Superior temporal gyrus (tissue), 1 donor: Measurements from ENCODE around the gene SERTAD4.

Experiments
- DNase-seq: peaks from one replicate; pipeline ENCODE4 v3.0.0-alpha.2; 2016; ENCODE audit errors: extremely low spot score

Gene SERTAD4

DNA sequence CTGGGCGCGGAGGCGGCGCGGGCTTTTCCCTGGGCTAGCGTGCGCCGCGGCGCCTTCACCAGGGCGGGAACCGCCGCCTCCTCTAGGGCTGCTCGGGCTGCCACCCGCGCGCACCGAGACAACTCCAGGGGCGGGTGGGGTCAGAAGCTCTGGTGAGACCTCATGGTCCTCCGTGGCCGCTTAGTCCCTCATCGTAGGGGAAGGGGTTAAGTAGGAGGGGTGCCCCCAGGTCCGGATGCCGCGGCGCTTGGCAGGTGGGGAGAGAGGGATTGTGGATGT lies 559 bp downstream of the SERTAD4 start:
- DNase-seq: no peak

DNA sequence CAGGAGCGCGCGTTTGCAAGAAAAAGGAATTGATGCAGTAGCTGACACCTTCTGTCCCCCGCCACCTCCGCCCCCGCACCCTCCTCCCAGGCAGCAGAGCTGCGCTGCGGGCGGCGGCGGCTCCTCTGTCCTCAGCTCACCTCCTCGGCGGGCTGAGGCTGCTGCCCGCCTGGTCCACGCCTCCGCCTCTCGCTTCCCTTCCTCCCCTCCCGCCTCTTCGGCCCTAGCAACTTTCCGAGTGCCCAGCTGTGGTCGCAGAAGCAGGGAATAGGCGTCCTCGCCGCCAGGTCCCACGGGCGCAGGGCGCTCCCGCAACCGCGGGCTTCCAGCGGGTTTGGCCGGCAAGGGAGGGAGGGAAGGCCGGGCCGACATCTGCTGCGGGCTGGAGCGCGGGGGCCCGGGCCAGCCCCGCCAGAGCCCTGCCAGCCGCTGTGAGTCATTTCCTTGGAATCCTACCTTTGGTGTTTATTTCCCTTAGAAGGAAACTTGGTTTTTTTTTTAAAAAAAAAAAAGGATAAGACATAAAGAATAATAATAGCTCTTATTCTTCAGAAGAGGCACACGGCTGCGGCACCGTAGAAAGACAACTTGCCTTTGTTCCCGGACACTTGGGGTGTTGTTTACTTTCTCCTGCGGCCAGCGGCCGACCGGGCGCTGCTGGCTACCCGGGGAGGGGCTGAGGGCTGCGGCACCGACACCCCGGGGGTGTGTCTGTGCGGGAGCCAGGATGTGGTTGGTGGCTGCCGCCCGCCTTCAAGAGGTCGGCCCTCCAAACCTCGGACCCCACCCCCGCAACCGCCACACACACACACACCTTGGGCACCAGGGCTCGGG lies 1.1 kb downstream of the SERTAD4 start:
- DNase-seq: peak; percentile 78

DNA sequence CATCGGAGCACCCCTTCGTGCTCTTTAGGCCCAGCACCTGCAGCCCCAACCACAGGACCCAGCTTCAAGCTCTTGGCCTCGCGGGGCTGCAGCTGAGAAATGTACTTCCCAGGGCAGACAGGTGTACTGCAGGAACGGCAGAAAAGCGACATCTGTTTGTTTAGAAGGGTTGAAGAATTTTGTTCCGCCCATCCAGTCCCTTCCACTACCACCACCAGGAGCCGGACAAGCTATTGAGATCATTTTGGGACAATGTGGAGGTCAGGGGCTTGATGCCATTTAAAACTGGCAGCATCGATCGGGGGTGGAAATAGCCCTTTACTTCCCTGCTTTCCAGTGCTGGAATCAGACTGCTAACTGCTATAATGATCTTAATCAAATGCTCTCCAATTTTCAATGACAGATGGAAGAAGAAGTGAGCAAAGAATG lies 1.7 kb downstream of the SERTAD4 start:
- peak; percentile 61 for DNase-seq

DNA sequence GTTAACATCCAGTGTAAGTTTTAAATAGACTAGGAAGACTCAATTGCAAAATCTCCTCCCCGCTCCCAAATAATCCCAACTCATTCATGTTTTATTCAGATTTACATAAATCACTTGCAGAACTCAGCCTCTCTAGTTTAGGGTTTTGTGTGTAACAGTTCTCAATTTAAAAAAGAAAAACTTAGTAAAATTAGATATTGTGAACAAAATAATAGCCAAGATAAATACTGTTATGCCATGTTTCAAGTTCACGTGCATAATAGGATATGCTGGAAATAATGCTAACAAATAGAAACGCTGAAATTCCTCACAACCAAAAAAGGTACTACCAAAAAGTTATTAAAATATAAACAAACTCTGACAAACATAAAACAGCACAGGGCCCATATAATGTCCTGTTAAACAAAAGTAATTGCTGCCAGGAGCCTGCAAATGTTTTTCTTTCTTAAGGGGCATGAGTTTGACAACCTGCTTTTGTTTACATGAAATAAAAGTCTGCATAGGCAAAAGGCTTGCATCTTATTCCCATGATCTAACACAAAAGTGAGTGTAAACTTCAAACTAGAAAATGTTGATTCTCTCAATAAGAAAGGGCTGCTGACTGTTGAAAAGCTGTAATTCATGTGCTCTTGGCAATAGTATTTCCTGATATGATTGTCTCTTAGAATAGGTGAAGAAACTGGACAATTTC lies 2.9 kb downstream of the SERTAD4 start:
- no peak for DNase-seq

DNA sequence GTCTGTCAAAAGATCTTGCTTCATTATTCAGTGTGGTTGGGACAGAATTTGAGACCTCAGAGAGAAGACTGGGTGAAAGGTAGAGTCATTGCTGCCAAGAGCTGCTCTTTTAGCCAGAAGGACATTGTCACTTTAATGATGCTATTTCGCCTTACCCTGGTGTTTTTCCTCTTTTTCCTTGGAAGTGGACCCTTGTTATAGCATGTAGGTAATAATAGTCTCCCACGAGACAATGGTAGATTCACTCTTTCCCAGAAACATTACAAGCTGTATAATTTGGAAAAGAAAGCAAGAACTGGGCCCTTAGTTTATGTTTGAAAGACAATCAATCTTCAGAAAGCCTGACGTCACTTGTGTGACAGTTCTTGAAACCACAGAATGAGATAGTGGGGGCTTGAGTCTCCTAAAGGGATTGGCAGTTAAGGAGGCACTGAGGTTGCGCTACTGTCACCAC lies 3.8 kb downstream of the SERTAD4 start:
- peak; percentile 60 for DNase-seq

DNA sequence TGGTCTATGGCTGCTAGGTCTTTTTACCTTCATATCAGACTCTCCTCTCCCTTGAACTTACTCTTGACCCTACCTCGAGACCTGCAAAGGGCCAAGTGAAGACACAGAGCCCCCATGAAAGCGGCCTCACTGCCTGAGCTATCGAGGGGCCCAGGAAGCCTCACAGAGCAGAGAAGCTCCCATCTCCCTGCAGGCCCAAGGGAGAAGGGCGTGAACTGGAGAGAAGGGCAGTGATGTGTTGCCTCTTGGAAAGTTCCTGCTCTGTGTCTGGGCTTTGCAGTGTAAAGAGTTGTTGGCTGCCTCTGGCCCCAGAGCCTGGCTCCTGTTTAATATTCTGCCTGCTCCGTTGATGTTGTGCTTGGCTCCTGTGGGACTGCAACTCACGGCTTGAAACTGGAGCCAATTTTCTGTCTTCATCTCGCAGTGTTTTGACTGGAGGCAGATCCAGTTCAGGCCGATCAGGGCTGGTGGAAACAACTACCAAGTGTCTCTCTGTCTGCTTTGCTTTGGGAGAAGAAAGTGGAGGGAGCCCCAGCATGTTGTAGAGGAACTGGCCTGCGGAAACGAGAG lies 4.3 kb downstream of the SERTAD4 start:
- peak; percentile 76 for DNase-seq

DNA sequence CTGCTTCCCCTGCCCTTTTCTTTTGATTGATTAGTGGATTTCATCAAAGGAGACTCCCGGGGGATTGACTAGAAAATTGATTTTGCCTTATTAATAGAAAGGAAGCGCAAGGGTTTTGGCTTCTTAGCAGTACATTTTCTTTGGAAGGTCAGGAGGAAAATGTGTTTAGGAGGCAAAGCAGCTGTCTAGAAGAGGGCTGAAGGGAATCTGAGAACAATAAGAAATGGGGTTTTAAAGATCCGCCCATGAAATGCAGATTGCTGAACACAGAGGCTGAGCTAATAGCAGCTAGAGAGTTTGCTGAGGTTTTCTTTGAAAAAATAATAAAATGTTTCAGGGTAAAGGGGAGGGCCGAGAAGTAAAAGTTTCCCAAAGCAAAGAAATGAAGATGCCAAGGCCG lies 4.9 kb downstream of the SERTAD4 start:
- DNase-seq: peak; percentile 42

DNA sequence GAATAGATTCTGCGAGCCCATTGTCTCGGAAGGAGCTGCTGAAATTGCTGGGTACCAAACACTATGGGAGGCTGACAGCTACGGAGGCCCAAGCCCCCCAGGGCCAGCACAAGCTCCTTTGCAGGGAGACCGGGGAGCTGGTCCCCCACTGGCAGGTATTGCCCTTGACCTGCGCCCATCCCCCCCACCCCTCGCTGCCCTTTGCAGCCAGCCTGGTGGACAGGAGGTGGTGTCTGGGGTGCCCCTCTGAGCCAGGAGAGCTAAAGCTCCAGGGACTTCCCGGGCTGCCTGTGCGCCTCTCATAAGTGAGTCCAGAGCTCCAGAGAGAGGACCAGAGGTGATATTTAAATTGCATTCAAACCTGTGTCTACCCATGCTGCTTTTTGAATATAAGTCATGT lies 5.4 kb downstream of the SERTAD4 start:
- DNase-seq: no peak

DNA sequence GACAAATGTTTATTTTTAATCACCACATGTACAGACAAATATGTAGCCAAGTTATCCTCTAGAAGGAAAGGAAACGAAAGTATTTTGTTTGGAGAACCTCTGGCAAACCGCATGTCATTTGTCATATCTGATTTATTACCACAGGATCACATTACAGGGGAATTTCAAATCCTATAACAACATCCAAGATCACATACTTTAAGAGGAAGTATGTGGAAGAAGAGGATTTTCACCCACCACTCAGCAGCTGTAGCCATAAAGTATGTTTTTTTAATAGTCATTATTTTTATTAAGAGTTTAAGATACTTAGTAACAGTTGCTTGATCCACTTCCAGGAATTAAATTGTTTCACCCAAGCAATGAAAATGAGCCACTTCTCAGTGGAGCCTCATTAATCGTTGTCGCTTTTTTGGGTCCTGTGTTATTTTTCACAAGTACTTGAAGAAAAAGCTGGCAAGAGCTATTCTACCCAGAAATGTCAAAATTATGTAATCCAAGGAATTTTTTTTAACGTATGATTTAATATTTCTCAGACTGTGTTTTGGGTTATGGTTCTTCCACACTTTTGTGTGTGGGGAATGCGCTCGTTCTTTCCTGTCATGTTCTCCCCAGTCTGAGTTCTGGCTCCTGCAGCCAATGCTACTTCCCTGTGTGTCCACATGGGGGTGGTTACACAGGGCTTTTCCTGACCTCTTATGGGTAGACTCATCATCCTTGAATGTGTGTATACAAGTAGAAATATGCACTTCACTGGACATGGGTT lies 6.9 kb downstream of the SERTAD4 start:
- peak; percentile 81 for DNase-seq

DNA sequence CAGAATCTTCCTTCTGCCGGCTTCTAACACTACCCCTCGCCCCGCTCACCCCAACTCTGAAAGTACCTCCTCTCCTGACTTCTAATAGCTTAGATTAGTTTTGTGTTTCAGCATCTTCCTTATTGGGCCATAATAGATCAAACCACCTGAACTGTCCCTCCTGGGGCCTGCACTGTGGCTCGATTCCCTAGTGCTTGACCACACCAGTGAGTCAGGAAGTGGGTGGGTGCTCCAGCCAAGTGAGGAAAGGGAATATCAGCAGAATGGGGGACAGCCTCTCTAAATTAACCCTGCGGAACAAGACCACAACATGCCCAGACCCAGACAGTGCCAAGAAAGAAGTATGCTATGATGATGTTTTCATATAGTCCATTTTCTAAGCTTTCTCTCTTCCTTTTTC lies 8.5 kb downstream of the SERTAD4 start:
- DNase-seq: no peak

DNA sequence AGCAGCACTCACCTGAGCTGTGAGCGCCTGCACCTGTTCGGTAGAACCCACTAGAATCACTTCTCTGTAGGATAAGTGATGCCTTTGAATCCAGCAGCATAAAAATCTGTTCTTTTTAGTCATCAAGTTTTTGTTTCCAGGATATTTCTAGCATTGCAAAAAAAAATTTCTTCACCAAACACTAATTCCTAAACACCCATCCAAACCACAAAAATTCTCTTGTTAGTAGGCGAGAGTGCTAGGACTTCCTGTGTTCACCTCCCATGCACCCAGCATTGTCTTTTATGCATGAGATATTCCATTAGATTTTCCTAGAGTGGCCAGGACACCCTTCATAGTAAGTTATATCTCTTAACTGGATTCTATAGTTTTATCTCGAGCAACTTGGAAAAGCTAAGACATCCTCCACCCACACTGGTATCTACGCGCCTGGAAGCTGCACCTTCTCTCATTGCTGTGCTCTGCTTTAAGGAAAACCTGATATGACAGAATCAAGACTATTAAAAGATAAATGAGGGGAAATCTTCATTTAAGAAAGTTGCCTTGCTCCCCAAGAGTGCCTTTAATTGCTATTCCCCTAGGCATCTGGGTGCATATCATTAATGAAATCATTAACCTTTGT lies 12.3 kb downstream of the SERTAD4 start:
- no peak for DNase-seq

DNA sequence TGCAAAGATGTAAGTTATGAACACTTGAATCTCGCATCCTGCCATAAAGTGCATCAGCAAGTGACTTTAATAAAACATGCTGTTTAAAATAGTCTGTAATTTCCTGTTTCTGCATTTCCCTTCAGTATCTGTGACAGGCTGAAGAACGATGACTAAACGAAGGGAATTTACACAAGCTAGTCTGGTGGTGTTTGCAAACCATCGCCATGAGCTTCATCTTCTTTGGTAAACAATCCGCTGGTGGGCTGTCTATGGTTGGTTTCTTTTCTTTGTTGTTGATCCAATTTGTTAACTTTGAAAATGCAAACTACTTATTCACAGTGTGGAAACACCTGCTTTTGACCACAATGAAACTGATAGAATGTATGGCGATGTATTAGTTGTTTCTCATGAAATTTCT lies 13.9 kb downstream of the SERTAD4 start:
- no peak for DNase-seq

DNA sequence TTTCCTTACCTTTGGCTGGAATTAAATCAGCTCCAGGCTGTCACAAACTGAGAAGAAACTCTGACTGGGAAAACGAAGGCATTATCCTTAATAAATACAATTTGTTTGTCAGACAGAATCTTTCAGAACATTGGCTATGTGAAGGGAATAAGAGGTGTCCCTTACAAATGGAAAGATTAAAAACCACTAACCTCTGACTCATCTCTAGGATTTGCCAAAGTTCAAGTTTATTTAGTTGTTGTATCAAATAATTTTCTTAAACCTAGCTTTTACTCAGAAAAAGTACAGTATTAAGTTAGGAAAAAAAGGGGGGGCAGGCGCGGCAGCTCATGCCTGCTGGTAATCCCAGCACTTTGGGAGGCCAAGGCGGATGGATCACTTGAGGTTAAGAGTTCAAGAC lies 15.7 kb downstream of the SERTAD4 start:
- no peak for DNase-seq

DNA sequence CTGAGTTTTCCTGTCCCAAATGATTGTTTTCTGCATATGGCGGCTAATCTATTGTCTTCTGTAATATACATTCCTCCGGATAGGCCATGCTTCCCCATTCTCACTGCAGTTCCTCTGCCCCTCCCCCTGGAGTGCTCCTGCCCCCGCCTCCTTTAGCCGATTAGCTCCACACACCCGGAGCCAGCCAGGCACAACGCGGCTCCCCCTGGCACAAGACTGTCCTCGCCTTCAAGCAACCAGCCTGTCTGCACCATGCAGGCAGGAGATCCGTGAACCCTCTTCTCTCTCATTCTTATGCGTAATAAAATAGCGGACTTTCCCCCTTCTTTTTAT lies 18.0 kb downstream of the SERTAD4 start:
- DNase-seq: peak; percentile 77

DNA sequence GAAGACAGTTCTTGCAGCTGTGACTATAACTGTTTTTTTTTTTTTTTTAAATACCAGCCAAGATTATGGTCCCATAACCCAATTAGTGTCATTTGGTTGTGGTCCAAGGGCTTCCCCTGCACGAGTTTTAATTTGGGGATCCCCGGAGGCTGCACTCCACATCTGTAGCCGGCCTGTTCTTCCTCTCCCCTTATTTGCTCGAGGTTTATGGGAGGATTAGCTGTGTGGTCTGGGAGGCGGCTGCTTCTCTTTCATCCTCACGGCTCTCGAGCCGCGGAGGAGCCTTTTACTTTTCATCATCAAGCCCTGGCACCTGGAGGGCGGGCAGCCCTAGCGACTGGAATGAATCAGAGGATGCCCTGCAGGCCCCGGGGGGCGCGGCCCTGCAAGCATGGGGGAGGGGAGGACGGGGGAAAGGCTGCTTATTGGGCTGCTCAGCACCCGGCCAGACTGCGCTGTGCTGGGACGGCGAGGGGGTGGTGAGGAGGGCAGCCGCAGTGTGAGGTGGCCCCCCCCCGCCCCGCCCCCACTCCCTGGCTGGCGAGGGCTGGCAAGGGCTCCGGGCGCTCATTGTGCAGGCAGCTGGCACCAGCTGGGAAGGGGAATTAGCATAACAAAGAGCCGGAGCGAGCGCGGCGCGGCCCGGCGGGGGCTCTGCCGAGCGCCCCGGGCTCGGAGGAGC lies 18.5 kb downstream of the SERTAD4 start:
- peak; percentile 81 for DNase-seq

DNA sequence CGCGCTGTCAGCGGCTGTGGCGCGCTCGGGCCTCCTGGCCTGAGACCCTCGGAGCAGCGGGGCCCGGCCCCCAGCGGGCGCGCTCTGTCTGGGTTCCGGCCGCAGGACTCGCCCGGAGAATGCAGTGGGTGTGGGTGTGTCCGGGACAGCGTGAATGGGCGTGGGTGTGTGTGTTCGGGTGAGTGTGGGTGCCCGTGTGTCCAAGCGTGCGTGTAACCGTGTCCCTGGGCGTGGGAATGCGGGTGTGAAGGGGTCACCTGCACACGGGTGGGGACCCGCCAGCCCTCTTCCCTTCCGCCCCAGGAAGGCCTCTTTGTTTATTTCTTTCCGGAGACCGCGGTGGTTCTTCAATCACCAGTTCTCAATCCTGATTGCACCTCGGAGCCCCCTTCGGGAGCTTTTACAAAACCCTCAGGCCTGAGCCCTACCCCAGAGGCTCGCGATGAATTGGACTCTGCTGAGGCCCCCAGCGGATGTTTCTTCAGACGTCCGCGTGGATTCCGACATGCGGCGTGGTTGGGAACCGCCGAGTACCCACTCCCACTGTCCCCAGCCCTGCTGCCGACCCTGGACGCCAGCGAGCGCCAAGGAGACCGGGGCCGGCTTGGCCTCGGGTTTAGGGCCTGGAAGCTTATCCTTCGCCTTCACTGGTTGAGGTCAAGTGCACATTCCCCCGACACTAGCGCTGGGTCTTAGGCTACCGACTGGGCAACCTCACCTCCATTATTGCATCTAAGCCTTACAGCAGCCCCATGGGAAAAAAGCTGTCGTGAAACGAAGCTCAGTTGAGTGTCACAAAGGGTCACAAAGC lies 19.3 kb downstream of the SERTAD4 start:
- no peak for DNase-seq

DNA sequence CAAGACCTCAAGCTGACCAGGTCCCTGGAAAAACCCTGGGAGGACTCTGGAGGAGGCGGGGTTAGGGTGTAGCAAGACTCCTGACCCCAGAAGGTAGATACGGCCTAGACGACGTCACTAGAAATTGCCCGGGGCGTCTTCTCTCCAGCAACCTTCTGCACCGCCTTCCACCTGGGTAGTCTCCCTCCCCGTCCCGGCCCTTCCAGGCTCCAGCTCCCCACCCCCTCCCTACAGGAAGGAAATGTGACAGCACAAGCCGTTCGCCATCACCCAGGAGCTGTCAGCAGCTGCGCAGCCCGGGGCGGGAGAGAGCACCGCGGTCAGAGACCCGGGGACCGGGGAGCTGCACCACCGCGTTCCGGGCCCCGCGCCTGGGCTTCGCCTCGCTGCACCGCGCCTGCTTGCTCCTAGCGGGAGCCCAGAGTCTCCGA lies 20.0 kb downstream of the SERTAD4 start:
- no peak for DNase-seq

DNA sequence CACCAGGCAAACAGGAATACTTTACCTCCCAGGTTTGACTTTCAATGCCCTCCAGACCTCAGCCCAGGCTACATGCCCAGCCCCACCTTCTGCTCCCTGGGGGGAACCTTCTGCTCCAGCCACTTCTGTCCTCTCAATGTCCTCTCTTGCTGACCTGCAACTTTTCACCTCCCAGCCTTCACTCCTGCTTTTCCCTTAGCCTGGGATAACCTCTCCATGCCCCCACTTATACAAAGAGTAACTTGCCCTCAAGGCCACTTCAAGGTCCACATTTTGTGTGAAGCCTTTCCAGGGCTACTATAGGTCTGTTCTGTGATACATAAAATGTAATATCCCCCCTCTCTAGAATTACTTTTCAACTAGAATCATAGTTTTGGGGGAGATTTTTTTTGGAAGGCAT lies 21.7 kb downstream of the SERTAD4 start:
- no peak for DNase-seq

DNA sequence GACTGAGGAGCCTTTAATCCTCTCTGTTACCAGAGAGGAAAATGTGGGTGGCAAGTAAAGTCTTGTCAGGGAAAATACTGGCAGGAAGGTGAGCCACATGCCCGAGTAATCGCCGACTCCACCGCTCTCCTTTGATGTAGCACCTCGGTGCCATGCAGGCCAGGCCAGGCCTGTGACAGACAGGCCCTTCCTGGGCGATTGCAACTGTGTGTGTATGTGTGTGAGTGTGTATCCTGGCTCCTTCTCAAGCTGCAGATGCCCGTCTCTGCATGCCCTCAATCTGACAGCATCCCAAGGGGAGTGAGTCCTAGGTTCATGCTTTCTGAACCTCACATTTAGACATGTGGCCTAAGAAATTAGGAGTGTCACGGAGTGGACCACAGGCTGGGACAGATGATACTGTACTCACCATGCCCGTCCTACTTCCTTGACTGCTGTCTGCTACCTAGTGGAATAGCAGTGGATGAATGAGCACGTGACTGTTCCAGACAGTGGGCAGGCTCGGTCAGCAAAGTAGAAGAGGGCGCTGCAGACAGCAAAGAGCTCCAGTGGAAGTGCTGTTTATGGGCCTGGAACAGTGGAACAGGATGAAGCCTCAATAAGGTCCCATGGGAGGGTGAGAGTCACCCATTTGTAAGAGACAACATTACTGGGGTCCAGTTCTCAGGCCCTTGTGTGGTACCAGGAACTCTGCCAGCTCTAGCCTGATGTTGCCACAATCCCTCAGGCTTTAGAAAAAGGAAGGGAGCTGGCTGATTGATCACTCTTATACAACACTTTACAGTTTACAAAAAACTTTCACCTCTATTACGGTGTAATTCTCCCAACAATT lies 25.3 kb downstream of the SERTAD4 start:
- DNase-seq: no peak

DNA sequence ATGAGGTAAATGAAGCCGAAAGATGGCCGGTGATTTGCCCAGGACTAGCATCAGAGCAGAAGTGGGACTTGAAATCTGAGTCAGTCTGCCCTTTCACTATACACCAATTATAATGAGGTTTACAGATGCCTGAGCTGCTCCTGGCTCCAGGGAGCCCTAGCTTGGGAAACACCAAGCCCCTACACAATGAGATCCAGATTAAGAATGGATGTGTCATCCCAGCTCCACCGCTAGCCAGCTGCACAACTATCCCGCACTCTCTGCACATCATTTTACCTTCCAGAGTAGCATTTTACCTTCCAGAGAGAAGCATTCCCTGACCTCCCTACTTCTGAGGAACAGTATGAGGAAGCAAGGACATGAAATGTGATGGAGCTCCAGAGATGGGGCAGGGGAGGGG lies 27.0 kb downstream of the SERTAD4 start:
- no peak for DNase-seq
